Cardiac fibroblast (primary cell): Measurements from ENCODE around the gene CCSER1.
"Not testable (repeated sequence)": the region's sequence is repeated elsewhere in the genome, so short reads cannot be mapped to it uniquely, and the experiment has no call there.

ENCODE experiments used
- DNase-seq, 2 donors: peaks; one replicate each; pipeline versions ENCODE4 v3.0.0 to v3.0.0-alpha.2; 2010; ENCODE audit warnings: low read depth in 2 of 2
- H3K4me3 ChIP-seq, 2 donors: replicated peaks in 1 of 2; 1 replicate in 1 of 2; 2 replicates in 1 of 2; pipeline ENCODE4 v1.5.1; 2011; ENCODE audit warnings: low read depth in 2 of 2, low read length in 2 of 2, mild to moderate bottlenecking in 2 of 2, moderate library complexity in 1 of 2
- CTCF ChIP-seq: IDR thresholded peaks from one replicate; pipeline ENCODE4 v1.5.1; 2011; ENCODE audit warnings: low read depth, mild to moderate bottlenecking, low read length, inconsistent platforms

Gene CCSER1

GRCh38 chr4:91257721-91258120, 1130.5 kb downstream of the CCSER1 start:
- no peak overlapping the region for H3K4me3 ChIP-seq
- no peak for DNase-seq
- no peak for TF ChIP-seq CTCF

- no peak overlapping the region for H3K4me3 ChIP-seq
- no peak for TF ChIP-seq CTCF
- no peak for DNase-seq
Observed at GRCh38 chr4:91258326-91258725, 1131.1 kb downstream of the CCSER1 start.

GRCh38 chr4:91267543-91267942, 1140.3 kb downstream of the CCSER1 start:
- DNase-seq, result no peak
- H3K4me3 ChIP-seq, result no peak overlapping the region
- TF ChIP-seq CTCF, result no peak

GRCh38 chr4:91268481-91268880, 1141.3 kb downstream of the CCSER1 start:
- H3K4me3 ChIP-seq, DNase-seq: not testable (repeated sequence)

- H3K4me3 ChIP-seq, result no peak overlapping the region
- DNase-seq, result no peak
- no peak for TF ChIP-seq CTCF
Observed at GRCh38 chr4:91268913-91269312, 1141.7 kb downstream of the CCSER1 start.

- no peak for TF ChIP-seq CTCF
- no peak for DNase-seq
- no peak overlapping the region for H3K4me3 ChIP-seq
Observed at GRCh38 chr4:91279899-91280298, 1152.7 kb downstream of the CCSER1 start.

GRCh38 chr4:91280551-91281290, 1153.5 kb downstream of the CCSER1 start:
- no peak for TF ChIP-seq CTCF
- DNase-seq, result no peak
- H3K4me3 ChIP-seq, result no peak overlapping the region
